SK-N-SH treated with all-trans-retinoic acid at 6 μM for 48 hours (cell line): Measurements from ENCODE around the gene CBFA2T2.

Experiments
- ATAC-seq: fragments of 200-7000 bp; cut with Tn5 transposase; 3 replicates; pipeline ENCODE4 v1.9.1; 2020; ENCODE audit warnings: mild to moderate bottlenecking, moderate library complexity
- ARNTL ChIP-seq: fragments of 450-650 bp; formaldehyde crosslinking; IDR thresholded peaks from 2 replicates; pipeline ENCODE4 v1.5.0; 2020; ENCODE audit warnings: low read depth, mild to moderate bottlenecking, moderate library complexity, borderline replicate concordance
- BACH2 ChIP-seq: fragments of 250-450 bp; sonication (Bioruptor Pico); IDR thresholded peaks from 2 replicates; pipeline ENCODE4 v1.9.0; 2021; ENCODE audit warnings: mild to moderate bottlenecking, borderline replicate concordance
- CSDC2 ChIP-seq: fragments of 250-450 bp; sonication (Bioruptor Pico); IDR thresholded peaks from 2 replicates; pipeline ENCODE4 v1.5.0; 2020; ENCODE audit warnings: mild to moderate bottlenecking, moderate library complexity
- CSRNP3 ChIP-seq: fragments of 250-450 bp; sonication (Bioruptor Pico); IDR thresholded peaks from 2 replicates; pipeline ENCODE4 v1.5.1; 2021; ENCODE audit warnings: mild to moderate bottlenecking, moderate library complexity
- ESRRG ChIP-seq: fragments of 250-450 bp; sonication (Bioruptor Pico); IDR thresholded peaks from 2 replicates; pipeline ENCODE4 v1.6.1; 2021; ENCODE audit warnings: mild to moderate bottlenecking
- GLIS3 ChIP-seq: fragments of 250-450 bp; sonication (Bioruptor Pico); IDR thresholded peaks from 2 replicates; pipeline ENCODE4 v1.5.0; 2020; ENCODE audit warnings: mild to moderate bottlenecking, moderate library complexity
- ISL1 ChIP-seq: fragments of 250-450 bp; sonication (Bioruptor Pico); IDR thresholded peaks from 2 replicates; pipeline ENCODE4 v2.1.2; 2022; ENCODE audit warnings: mild to moderate bottlenecking, moderate library complexity
- OSR1 ChIP-seq: fragments of 250-450 bp; sonication (Bioruptor Pico); IDR thresholded peaks from 2 replicates; pipeline ENCODE4 v1.8.0; 2022; ENCODE audit warnings: moderate library complexity, mild to moderate bottlenecking, inconsistent platforms
- POU6F1 ChIP-seq: fragments of 250-450 bp; sonication (Bioruptor Pico); IDR thresholded peaks from 2 replicates; pipeline ENCODE4 v1.8.0; 2021; ENCODE audit warnings: low read depth, mild to moderate bottlenecking, moderate library complexity, borderline replicate concordance
- RARB ChIP-seq: fragments of 250-450 bp; sonication (Bioruptor Pico); IDR thresholded peaks from 2 replicates; pipeline ENCODE4 v1.8.0; 2021; ENCODE audit warnings: mild to moderate bottlenecking, moderate library complexity
- SNAI2 ChIP-seq: fragments of 250-450 bp; sonication (Bioruptor Pico); IDR thresholded peaks from 2 replicates; pipeline ENCODE4 v1.5.0; 2020; ENCODE audit warnings: mild to moderate bottlenecking, moderate library complexity
- TCF4 ChIP-seq: fragments of 250-450 bp; sonication (Bioruptor Pico); IDR thresholded peaks from 2 replicates; pipeline ENCODE4 v1.8.0; 2021; ENCODE audit warnings: mild to moderate bottlenecking, moderate library complexity, borderline replicate concordance
- TOX ChIP-seq: fragments of 250-450 bp; sonication (Bioruptor Pico); IDR thresholded peaks from 2 replicates; pipeline ENCODE4 v1.8.0; 2021; ENCODE audit warnings: mild to moderate bottlenecking, moderate library complexity, borderline replicate concordance
- ZC3H10 ChIP-seq: fragments of 250-450 bp; sonication (Bioruptor Pico); IDR thresholded peaks from 2 replicates; pipeline ENCODE4 v1.5.1; 2021; ENCODE audit warnings: mild to moderate bottlenecking, moderate library complexity
- ZFP3 ChIP-seq: fragments of 250-450 bp; sonication (Bioruptor Pico); IDR thresholded peaks from 2 replicates; pipeline ENCODE4 v1.5.0; 2020; ENCODE audit warnings: mild to moderate bottlenecking, moderate library complexity
- ZNF565 ChIP-seq: fragments of 450-650 bp; formaldehyde crosslinking; conservative IDR thresholded peaks from 2 replicates; pipeline ENCODE4 v1.5.0; 2020; ENCODE audit warnings: low read depth, mild to moderate bottlenecking, moderate library complexity
- ZNF70 ChIP-seq: fragments of 450-650 bp; formaldehyde crosslinking; IDR thresholded peaks from 2 replicates; pipeline ENCODE4 v1.5.0; 2020; ENCODE audit warnings: mild to moderate bottlenecking, moderate library complexity
- ZNF8 ChIP-seq: fragments of 450-650 bp; formaldehyde crosslinking; IDR thresholded peaks from 2 replicates; pipeline ENCODE4 v1.5.0; 2020; ENCODE audit warnings: mild to moderate bottlenecking, moderate library complexity
- TF ChIP-seq, protein P1 (sequence below): fragments of 250-450 bp; sonication (Bioruptor Pico); IDR thresholded peaks from 2 replicates; pipeline ENCODE4 v1.5.0; 2020; ENCODE audit warnings: mild to moderate bottlenecking, moderate library complexity
- TF ChIP-seq, protein P2 (sequence below): fragments of 250-450 bp; sonication (Bioruptor Pico); IDR thresholded peaks from 2 replicates; pipeline ENCODE4 v1.8.0; 2020; ENCODE audit warnings: mild to moderate bottlenecking, moderate library complexity, borderline replicate concordance

The CBFA2T2 gene

DNA sequence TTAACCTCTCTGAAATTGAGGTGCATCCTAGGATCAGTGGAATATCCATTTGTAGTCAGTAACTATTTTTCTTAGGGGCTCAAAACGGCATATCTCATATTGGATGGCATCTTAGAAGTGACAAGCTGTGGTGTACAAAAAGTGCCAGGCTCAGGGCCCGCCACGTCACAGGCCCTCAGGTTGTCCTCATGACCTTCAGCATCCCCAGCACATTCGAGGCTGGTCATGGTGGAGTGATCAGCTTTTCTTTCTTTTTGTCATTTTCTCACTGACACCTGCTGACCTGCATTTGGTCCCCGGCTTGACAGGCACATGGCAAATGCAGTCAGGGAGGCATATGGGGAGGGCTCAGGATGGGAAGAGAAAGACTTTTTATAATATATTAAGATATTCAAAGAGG lies 203.4 kb downstream of the CBFA2T2 start:
- no peak for ATAC-seq
- TF ChIP-seq OSR1 (CRISPR knock-in tag), result no peak
- TF ChIP-seq ZNF70 (CRISPR knock-in tag), result no peak
- TF ChIP-seq ISL1 (CRISPR knock-in tag), result no peak
- no peak for TF ChIP-seq ARNTL
- TF ChIP-seq ZFP3 (CRISPR knock-in tag), result no peak
- no peak for TF ChIP-seq POU6F1 (CRISPR knock-in tag)
- no peak for TF ChIP-seq ZNF565
- TF ChIP-seq ZNF8 (CRISPR knock-in tag), result no peak
- TF ChIP-seq BACH2 (CRISPR knock-in tag), result no peak

- no peak for ATAC-seq
- TF ChIP-seq ISL1 (CRISPR knock-in tag) (no peak), ESRRG (no peak), CSDC2 (CRISPR knock-in tag) (no peak), TOX (CRISPR knock-in tag) (no peak), ZC3H10 (CRISPR knock-in tag) (no peak), ZNF70 (CRISPR knock-in tag) (no peak)
- TF ChIP-seq, protein P1, sequence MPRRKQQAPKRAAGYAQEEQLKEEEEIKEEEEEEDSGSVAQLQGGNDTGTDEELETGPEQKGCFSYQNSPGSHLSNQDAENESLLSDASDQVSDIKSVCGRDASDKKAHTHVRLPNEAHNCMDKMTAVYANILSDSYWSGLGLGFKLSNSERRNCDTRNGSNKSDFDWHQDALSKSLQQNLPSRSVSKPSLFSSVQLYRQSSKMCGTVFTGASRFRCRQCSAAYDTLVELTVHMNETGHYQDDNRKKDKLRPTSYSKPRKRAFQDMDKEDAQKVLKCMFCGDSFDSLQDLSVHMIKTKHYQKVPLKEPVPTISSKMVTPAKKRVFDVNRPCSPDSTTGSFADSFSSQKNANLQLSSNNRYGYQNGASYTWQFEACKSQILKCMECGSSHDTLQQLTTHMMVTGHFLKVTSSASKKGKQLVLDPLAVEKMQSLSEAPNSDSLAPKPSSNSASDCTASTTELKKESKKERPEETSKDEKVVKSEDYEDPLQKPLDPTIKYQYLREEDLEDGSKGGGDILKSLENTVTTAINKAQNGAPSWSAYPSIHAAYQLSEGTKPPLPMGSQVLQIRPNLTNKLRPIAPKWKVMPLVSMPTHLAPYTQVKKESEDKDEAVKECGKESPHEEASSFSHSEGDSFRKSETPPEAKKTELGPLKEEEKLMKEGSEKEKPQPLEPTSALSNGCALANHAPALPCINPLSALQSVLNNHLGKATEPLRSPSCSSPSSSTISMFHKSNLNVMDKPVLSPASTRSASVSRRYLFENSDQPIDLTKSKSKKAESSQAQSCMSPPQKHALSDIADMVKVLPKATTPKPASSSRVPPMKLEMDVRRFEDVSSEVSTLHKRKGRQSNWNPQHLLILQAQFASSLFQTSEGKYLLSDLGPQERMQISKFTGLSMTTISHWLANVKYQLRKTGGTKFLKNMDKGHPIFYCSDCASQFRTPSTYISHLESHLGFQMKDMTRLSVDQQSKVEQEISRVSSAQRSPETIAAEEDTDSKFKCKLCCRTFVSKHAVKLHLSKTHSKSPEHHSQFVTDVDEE (CRISPR knock-in tag), result no peak
Observed at GRCh38 chr20:33693741-33694638, 204.1 kb downstream of the CBFA2T2 start.

- ATAC-seq, result no peak
- TF ChIP-seq TOX (CRISPR knock-in tag) (no peak), ZNF565 (no peak), SNAI2 (no peak), ZC3H10 (CRISPR knock-in tag) (no peak), TCF4 (CRISPR knock-in tag) (no peak), GLIS3 (CRISPR knock-in tag) (no peak), ARNTL (no peak), ZNF70 (CRISPR knock-in tag) (no peak), BACH2 (CRISPR knock-in tag) (no peak), CSRNP3 (CRISPR knock-in tag) (no peak), ZFP3 (CRISPR knock-in tag) (no peak), ESRRG (no peak), CSDC2 (CRISPR knock-in tag) (no peak), POU6F1 (CRISPR knock-in tag) (no peak), RARB (CRISPR knock-in tag) (no peak), ISL1 (CRISPR knock-in tag) (no peak), OSR1 (CRISPR knock-in tag) (no peak), ZNF8 (CRISPR knock-in tag) (no peak)
- TF ChIP-seq, protein P2, sequence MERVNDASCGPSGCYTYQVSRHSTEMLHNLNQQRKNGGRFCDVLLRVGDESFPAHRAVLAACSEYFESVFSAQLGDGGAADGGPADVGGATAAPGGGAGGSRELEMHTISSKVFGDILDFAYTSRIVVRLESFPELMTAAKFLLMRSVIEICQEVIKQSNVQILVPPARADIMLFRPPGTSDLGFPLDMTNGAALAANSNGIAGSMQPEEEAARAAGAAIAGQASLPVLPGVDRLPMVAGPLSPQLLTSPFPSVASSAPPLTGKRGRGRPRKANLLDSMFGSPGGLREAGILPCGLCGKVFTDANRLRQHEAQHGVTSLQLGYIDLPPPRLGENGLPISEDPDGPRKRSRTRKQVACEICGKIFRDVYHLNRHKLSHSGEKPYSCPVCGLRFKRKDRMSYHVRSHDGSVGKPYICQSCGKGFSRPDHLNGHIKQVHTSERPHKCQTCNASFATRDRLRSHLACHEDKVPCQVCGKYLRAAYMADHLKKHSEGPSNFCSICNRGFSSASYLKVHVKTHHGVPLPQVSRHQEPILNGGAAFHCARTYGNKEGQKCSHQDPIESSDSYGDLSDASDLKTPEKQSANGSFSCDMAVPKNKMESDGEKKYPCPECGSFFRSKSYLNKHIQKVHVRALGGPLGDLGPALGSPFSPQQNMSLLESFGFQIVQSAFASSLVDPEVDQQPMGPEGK (CRISPR knock-in tag), result no peak
- TF ChIP-seq, protein P1 (CRISPR knock-in tag), result no peak
- TF ChIP-seq, all 23 proteins: peak for 0
Observed at GRCh38 chr20:33694639-33695012, 204.7 kb downstream of the CBFA2T2 start.
